GM21390 (cell line): ENCODE data around the gene TBCA.
"Not testable (repeated sequence)": the region's sequence is repeated elsewhere in the genome, so short reads cannot be mapped to it uniquely, and the experiment has no call there.

Source experiments
- ATAC-seq: cut with Tn5 transposase; IDR thresholded peaks from one replicate; pipeline ENCODE4 v1.9.1; 2021; ENCODE audit not compliant: unreplicated experiment

TBCA gene

GRCh38 chr5:77773734-77774280, 2.3 kb downstream of the TBCA start:
- no peak for ATAC-seq

- ATAC-seq = no peak
These were observed 3.4 kb downstream of the TBCA start for GRCh38 chr5:77772729-77773128.

GRCh38 chr5:77771452-77771851, 4.7 kb downstream of the TBCA start:
- no peak for ATAC-seq

- ATAC-seq = no peak
These were observed 5.7 kb downstream of the TBCA start for GRCh38 chr5:77770293-77771005.

GRCh38 chr5:77768978-77769377, 7.2 kb downstream of the TBCA start:
- no peak for ATAC-seq

GRCh38 chr5:77767301-77767700, 8.8 kb downstream of the TBCA start:
- no peak for ATAC-seq

- ATAC-seq = no peak
These were observed 14.5 kb downstream of the TBCA start for GRCh38 chr5:77761606-77762005.

GRCh38 chr5:77758141-77758938, 17.8 kb downstream of the TBCA start:
- ATAC-seq = no peak

GRCh38 chr5:77751328-77752023, 24.7 kb downstream of the TBCA start:
- ATAC-seq = no peak

- ATAC-seq = not testable (repeated sequence)
These were observed 25.2 kb downstream of the TBCA start for GRCh38 chr5:77750928-77751327.

GRCh38 chr5:77748160-77748559, 28.0 kb downstream of the TBCA start:
- no peak for ATAC-seq

GRCh38 chr5:77744116-77744515, 32.0 kb downstream of the TBCA start:
- no peak for ATAC-seq

- no peak for ATAC-seq
These were observed 33.0 kb downstream of the TBCA start for GRCh38 chr5:77743181-77743580.

GRCh38 chr5:77741608-77742007, 34.5 kb downstream of the TBCA start:
- no peak for ATAC-seq

GRCh38 chr5:77734885-77735284, 41.3 kb downstream of the TBCA start:
- no peak for ATAC-seq

GRCh38 chr5:77733130-77733529, 43.0 kb downstream of the TBCA start:
- no peak for ATAC-seq

- no peak for ATAC-seq
These were observed 48.9 kb downstream of the TBCA start for GRCh38 chr5:77727190-77727589.

- no peak for ATAC-seq
These were observed 50.5 kb downstream of the TBCA start for GRCh38 chr5:77725616-77726015.

GRCh38 chr5:77724934-77725333, 51.2 kb downstream of the TBCA start:
- ATAC-seq = no peak

GRCh38 chr5:77719666-77720363, 56.3 kb downstream of the TBCA start:
- no peak for ATAC-seq
